A549 (cell line): Measurements from ENCODE around the gene ENTPD3.

ENCODE experiments used
- CHD2 ChIP-seq: fragments of 150-350 bp; IDR thresholded peaks from 2 replicates; pipeline ENCODE4 v1.6.1; 2014; ENCODE audit warnings: low read length; ENCODE audit not compliant: partially characterized antibody
- CTCF ChIP-seq: fragments of >200 bp; sonication (Bioruptor Twin); formaldehyde crosslinking; IDR thresholded peaks from 3 replicates; pipeline ENCODE4 v1.5.1; 2016
- EP300 ChIP-seq, 2 experiments: fragments of >200 bp; sonication (Bioruptor Twin); formaldehyde crosslinking; IDR thresholded peaks; 2 replicates in 1 of 2; 3 replicates in 1 of 2; pipeline ENCODE4 v1.6.1; 2016 to 2017
- HEYL ChIP-seq: fragments of 250-450 bp; sonication (Bioruptor Pico); IDR thresholded peaks from 2 replicates; pipeline ENCODE4 v1.8.0; 2021; ENCODE audit warnings: mild to moderate bottlenecking, moderate library complexity
- HOXA7 ChIP-seq: fragments of 250-450 bp; sonication (Bioruptor Pico); IDR thresholded peaks from 2 replicates; pipeline ENCODE4 v1.5.0; 2020; ENCODE audit warnings: mild to moderate bottlenecking, moderate library complexity
- MAZ ChIP-seq: fragments of 150-350 bp; IDR thresholded peaks from 2 replicates; pipeline ENCODE4 v1.6.1; 2014; ENCODE audit warnings: antibody characterized with exemption, low read depth, low read length, borderline replicate concordance
- POLR2A ChIP-seq: IDR thresholded peaks from 2 replicates; pipeline ENCODE4 v1.6.1; 2012; ENCODE audit warnings: mild to moderate bottlenecking, low read length
- RAD21 ChIP-seq, 2 experiments: fragments of >200 bp in 1 of 2; sonication (Bioruptor Twin) in 1 of 2; formaldehyde crosslinking in 1 of 2; IDR thresholded peaks in 1 of 2; conservative IDR thresholded peaks in 1 of 2; 2 replicates in 1 of 2; 3 replicates in 1 of 2; pipeline ENCODE4 v1.6.1; 2012 to 2018; ENCODE audit warnings: inconsistent platforms in 1 of 2
- SMC3 ChIP-seq: fragments of >200 bp; sonication (Bioruptor Twin); formaldehyde crosslinking; IDR thresholded peaks from 3 replicates; pipeline ENCODE4 v1.6.1; 2018; ENCODE audit warnings: inconsistent platforms
- ZSCAN20 ChIP-seq: fragments of 250-450 bp; sonication (Bioruptor Pico); IDR thresholded peaks from 2 replicates; pipeline ENCODE4 v1.8.0; 2022; ENCODE audit warnings: mild to moderate bottlenecking, moderate library complexity

GRCh38 chr3:40417845-40418543 lies 31.0 kb downstream of the ENTPD3 start:
- TF ChIP-seq CTCF = no peak
- no peak for TF ChIP-seq EP300 (IDR thresholded peaks at IDR 0.05)
- TF ChIP-seq ZSCAN20 (CRISPR knock-in tag) = no peak
- TF ChIP-seq HEYL (CRISPR knock-in tag) = no peak
- TF ChIP-seq CHD2 = no peak
- no peak for TF ChIP-seq MAZ
- no peak for TF ChIP-seq RAD21 (conservative IDR thresholded peaks at IDR 0.05 in 1 of 2, IDR thresholded peaks at IDR 0.05 in 1 of 2)
- TF ChIP-seq POLR2A = no peak
- no peak for TF ChIP-seq HOXA7 (CRISPR knock-in tag)
- TF ChIP-seq SMC3 = no peak
